ENCODE measurements around the gene ABHD8.

The ABHD8 gene

GRCh38 chr19:17321655-17322489, 18.6 kb upstream of the ABHD8 start:
- TF ChIP-seq GATA3 (IDR thresholded peaks at IDR 0.05; ENCODE audit: low read depth, low read length) (no peak), GATA2 (IDR thresholded peaks at IDR 0.05; ENCODE audit: low read depth, low read length) (no peak)

DNA sequence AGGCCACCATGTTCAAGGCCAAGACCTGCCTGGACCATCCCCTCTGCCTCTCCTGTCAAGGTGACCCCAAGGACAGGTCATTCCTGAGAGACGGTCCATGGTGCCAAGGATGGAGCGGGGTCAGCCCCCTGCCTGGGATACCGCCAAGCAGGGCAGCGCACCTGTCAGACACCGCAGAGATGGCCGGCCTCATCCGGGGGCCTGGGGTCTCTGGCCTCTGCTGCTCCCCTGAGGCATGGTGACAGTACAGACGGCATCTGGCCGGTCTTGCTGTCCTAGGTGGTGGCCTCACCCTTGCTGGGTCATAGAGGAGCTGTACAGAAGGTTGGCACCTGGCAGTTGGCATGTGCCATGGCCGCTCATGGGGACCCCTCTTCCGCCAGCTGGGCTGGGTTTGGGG, 17.2 kb upstream of the ABHD8 start:
- no peak for TF ChIP-seq GATA3 (IDR thresholded peaks at IDR 0.05; ENCODE audit: low read depth, low read length)
- TF ChIP-seq GATA2 (IDR thresholded peaks at IDR 0.05; ENCODE audit: low read depth, low read length), result no peak

DNA sequence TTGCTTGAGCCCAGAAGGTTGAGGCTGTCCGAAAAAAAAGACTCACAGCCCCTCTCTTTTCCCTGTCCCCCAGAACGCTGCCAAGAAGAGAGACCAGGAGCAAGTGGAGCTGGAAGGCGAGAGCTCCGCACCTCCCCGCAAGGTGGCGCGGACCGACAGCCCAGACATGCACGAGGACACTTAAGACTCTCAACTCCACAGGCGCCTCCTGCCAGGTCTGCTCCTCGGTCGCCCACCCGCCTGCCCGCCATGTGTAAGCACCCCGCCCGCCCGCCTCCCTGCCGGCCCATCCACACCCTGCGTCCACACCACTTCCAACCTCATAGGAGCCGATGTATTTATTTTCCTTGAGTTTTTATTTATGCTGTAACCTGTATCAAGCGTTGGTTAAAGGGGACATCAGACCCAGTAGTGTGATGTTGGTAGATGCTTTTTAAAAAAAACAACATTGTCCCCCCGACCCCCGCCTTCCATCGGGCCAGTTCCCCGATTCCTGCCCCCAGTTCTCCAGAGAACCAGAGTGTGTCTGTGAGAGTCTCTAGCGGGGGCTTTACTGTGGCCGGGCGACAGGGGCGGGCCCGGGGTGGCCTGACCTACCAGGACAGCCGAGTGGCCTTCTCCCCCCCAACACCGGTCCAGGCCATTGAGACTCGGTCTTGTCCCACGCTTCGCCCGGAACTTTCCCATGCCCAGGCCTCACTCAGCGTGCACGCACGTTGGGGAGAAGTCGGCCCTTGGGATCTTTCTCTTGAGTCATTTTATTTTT, 16.4 kb upstream of the ABHD8 start:
- no peak for TF ChIP-seq GATA2 (IDR thresholded peaks at IDR 0.05; ENCODE audit: low read depth, low read length)
- TF ChIP-seq GATA3 (IDR thresholded peaks at IDR 0.05; ENCODE audit: low read depth, low read length), result no peak

GRCh38 chr19:17318966-17319365, 15.7 kb upstream of the ABHD8 start:
- TF ChIP-seq GATA2 (IDR thresholded peaks at IDR 0.05; ENCODE audit: low read depth, low read length), result no peak
- no peak for TF ChIP-seq GATA3 (IDR thresholded peaks at IDR 0.05; ENCODE audit: low read depth, low read length)

- no peak for TF ChIP-seq GATA3 (IDR thresholded peaks at IDR 0.05; ENCODE audit: low read depth, low read length)
- TF ChIP-seq GATA2 (IDR thresholded peaks at IDR 0.05; ENCODE audit: low read depth, low read length), result no peak
These were observed 10.9 kb upstream of the ABHD8 start for GRCh38 chr19:17314007-17314593.

DNA sequence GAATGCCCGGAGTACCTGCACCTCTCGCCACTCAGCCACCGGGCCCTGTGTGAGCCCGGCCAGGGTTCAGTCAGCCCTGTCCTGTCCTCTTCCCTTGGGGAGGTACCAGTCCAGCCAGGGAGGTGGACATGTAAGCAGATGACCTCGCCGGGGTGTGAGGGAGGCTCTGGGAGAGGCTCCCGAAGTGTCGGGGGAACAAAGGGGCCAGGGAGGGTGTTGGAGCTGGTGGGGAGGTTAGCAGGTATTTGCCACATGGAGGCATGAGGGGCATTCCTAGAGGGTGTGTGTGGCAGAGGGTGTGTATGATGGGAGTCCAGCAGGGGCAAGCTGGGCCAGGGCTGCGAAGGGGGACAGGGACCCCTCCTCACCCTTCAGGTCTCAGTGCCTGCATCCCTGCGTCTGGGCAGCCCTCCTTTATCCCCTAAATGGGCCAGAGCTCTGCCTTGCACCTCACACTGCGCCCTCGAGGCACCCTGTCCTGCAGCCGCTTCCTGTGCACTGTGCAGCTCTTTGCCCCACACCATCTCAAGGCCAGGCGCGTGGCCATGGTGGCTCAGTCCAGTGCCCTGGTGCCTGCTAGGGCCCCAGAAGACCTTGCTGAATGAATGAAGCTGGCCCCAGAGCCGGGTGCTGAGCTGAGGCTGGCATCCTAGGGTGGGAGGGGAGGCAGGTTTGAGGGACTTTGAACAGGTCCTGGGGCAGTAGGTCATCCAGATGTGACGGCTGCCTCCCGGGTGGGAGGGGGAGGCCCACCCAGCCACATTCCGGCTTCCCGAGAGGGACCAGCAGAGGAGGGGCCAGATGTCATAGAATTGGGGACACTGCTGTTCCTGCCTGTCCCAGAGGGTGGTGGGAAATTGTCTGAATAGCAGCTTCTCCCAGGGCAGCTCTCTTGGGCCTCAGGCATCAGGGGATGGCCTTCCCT, 9.2 kb upstream of the ABHD8 start:
- TF ChIP-seq GATA3 (IDR thresholded peaks at IDR 0.05; ENCODE audit: low read depth, low read length) (no peak), GATA2 (IDR thresholded peaks at IDR 0.05; ENCODE audit: low read depth, low read length) (no peak)

DNA sequence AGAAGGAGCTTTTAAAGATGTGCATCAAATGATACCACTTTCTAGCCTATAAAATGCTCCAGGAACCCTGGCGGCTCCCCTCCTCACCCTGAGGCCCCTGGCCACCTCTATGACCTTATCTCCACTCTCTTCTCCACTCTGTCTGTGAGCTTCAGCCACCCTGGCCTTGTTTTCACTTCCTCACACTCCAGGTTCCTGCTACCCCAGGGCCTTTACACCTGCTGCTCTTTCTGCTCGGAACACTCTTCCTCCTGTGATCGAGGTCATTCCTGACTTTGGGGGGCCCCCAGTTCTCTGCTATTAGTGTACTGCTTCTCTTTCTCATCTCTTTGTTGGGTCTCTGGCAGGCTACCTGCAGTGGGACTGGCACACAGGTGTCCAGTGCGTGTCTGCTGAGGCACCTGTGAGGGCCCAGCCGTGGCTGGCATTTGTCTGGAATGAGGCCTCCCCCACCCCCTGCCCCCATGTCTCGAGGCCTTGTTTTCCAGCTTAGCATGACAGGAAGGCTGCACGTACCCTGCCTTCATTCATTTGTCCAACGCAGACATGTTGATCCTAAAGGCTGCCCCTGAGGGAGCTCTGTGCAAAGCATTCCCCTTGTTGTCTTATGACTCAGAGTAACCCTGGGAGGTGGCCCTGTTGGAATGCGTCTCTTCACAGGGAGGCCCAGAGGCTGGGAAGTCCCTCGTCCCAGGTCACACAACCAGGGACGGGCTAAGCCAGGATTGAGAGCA, 8.4 kb upstream of the ABHD8 start:
- TF ChIP-seq GATA3 (IDR thresholded peaks at IDR 0.05; ENCODE audit: low read depth, low read length), result no peak
- no peak for TF ChIP-seq GATA2 (IDR thresholded peaks at IDR 0.05; ENCODE audit: low read depth, low read length)

DNA sequence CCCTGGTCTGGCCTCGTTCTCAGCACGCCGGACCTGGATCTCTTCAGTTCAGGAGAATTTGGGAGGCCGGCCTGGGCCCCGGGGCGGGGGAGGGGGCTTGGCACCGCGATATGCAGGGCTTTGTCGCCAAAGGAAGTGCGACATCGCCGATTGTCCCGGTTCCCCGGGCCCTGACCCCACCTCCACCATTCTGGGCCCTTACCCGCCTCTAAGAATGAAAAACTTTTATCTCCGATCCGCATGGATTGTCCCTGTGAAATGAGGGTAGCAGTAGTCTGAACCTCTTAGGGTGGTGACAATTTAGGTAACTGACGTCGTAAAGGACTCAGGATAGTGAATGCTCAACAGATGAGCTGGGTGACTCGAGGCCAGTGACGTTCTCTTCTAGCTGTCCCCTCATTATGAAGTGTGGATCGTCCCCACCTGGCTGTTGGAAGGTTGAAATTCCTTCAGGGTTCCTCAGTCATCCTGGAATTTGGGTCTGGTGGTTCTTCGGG, 6.8 kb upstream of the ABHD8 start:
- TF ChIP-seq GATA3 (IDR thresholded peaks at IDR 0.05; ENCODE audit: low read depth, low read length), result no peak
- TF ChIP-seq GATA2 (IDR thresholded peaks at IDR 0.05; ENCODE audit: low read depth, low read length), result no peak

DNA sequence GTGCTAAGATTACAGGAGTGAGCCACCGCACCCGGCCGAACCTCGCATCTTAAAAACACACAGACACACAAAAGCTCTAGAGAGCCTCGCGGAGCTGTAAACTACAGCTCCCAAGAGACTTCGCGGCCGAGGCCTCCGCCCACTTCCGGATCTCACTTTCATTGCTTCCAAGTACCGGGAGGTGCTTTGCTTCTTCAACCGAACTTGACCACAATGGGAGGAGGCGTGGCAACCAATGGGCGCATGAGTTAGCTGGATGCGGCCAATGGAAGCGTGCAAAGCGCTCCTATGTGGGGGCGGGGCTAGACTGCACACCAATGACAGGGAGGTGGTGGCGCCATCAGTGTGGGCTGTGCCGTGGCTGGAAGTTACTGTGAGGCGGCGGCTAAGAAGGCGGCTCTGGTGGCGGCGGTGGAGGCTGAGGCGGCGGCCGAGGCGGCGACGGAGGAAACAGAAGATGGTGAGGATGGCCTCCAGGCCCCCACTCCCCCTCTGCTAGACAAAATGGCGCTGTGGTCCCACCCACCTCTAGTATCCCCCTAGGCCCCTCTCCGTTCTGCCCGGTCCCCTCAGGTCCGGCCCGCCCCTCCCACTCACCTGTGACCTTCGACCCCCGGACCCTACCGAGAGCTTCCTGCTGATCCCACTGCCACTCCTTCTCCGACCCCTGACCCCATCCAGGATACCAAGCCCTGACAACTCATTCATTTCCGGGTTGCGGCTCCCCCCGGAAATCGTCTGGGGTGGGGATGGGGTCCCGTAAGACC, 6.2 kb upstream of the ABHD8 start, which contains the start of gene DDA1:
Gene DDA1 (plus strand): TSS at position 366 of the 767 bp plus-strand sequence. CDS start 92 bp downstream, at position 458.
- TF ChIP-seq GATA3 (IDR thresholded peaks at IDR 0.05; ENCODE audit: low read depth, low read length) (no peak), GATA2 (IDR thresholded peaks at IDR 0.05; ENCODE audit: low read depth, low read length) (no peak)

DNA sequence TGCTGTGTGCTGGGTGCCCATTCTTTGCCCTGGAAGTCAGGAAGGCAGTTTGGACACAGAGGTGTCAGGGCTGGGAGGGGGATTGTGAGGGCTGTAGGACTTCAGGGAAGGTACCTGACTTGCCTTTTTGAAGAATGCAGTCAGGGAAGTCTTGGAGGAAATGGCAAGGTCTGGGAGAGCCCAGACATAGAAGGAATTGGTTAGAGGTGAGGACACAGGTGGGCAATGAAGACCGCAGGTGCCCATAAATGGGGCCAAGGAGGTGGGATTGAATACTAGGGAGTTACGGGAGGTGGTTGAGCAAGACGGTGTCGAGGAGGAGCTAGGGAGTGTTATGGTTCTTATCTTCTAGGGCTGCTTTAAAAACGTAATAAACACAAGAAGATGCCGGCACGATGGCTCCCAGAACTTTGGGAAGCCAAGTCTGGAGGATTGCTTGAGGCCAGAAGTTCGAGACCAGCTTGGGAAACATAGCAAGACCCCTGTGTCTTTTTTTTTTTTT, 4.7 kb upstream of the ABHD8 start:
- TF ChIP-seq GATA3 (IDR thresholded peaks at IDR 0.05; ENCODE audit: low read depth, low read length) (no peak), GATA2 (IDR thresholded peaks at IDR 0.05; ENCODE audit: low read depth, low read length) (no peak)

GRCh38 chr19:17306285-17306714, 3.1 kb upstream of the ABHD8 start:
- no peak for TF ChIP-seq GATA2 (IDR thresholded peaks at IDR 0.05; ENCODE audit: low read depth, low read length)
- TF ChIP-seq GATA3 (IDR thresholded peaks at IDR 0.05; ENCODE audit: low read depth, low read length), result no peak

Measured in SH-SY5Y (cell line).